Vagina (tissue), 2 donors: Measurements from ENCODE around the gene DRD4.

ENCODE experiments used
- POLR2A ChIP-seq, 2 donors: fragments of 450-650 bp; IDR thresholded peaks; one replicate each; pipeline ENCODE4 v1.6.1; 2017; ENCODE audit warnings: antibody characterized with exemption in 2 of 2, mild to moderate bottlenecking in 2 of 2, moderate library complexity in 2 of 2
- POLR2AphosphoS5 ChIP-seq, 2 donors: sonication (generic); formaldehyde crosslinking; IDR thresholded peaks; one replicate each; pipeline ENCODE4 v1.9.0; 2017; ENCODE audit warnings: antibody characterized with exemption in 2 of 2, mild to moderate bottlenecking in 2 of 2, low read depth in 1 of 2; ENCODE audit not compliant: insufficient read depth in 1 of 2
- TF ChIP-seq, protein P1 (sequence below), 3 experiments: fragments of 450-650 bp in 2 of 3; fragments of 200-600 bp in 1 of 3; sonication (generic) in 1 of 3; IDR thresholded peaks; one replicate each; pipeline ENCODE4 v1.5.1; 2017 to 2019; ENCODE audit warnings: antibody characterized with exemption in 3 of 3, mild to moderate bottlenecking in 2 of 3, moderate library complexity in 2 of 3

- TF ChIP-seq, protein P1, sequence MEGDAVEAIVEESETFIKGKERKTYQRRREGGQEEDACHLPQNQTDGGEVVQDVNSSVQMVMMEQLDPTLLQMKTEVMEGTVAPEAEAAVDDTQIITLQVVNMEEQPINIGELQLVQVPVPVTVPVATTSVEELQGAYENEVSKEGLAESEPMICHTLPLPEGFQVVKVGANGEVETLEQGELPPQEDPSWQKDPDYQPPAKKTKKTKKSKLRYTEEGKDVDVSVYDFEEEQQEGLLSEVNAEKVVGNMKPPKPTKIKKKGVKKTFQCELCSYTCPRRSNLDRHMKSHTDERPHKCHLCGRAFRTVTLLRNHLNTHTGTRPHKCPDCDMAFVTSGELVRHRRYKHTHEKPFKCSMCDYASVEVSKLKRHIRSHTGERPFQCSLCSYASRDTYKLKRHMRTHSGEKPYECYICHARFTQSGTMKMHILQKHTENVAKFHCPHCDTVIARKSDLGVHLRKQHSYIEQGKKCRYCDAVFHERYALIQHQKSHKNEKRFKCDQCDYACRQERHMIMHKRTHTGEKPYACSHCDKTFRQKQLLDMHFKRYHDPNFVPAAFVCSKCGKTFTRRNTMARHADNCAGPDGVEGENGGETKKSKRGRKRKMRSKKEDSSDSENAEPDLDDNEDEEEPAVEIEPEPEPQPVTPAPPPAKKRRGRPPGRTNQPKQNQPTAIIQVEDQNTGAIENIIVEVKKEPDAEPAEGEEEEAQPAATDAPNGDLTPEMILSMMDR (IDR thresholded peaks at IDR 0.05): no peak
- TF ChIP-seq POLR2A (IDR thresholded peaks at IDR 0.05) (no peak), POLR2AphosphoS5 (IDR thresholded peaks at IDR 0.05; ENCODE audit: insufficient read depth in 1 of 2, low read depth in 1 of 2) (no peak)
These were observed 19.7 kb upstream of the DRD4 start for GRCh38 chr11:617199-617911.
